Lower leg skin (tissue), 3 donors: ENCODE measurements around the gene ATP5F1D.

ENCODE experiments used
- CTCF ChIP-seq, 3 donors: fragments of 450-650 bp; IDR thresholded peaks; one replicate each; pipeline ENCODE4 v1.5.1; 2016; ENCODE audit warnings: antibody characterized with exemption in 3 of 3, mild to moderate bottlenecking in 3 of 3, moderate library complexity in 2 of 3
- POLR2A ChIP-seq, 2 donors: fragments of 450-650 bp; IDR thresholded peaks; one replicate each; pipeline ENCODE4 v1.6.1; 2016 to 2017; ENCODE audit warnings: antibody characterized with exemption in 2 of 2, mild to moderate bottlenecking in 1 of 2, moderate library complexity in 1 of 2

- TF ChIP-seq CTCF (IDR thresholded peaks at IDR 0.05): no peak
- no peak for TF ChIP-seq POLR2A (IDR thresholded peaks at IDR 0.05)
Measured at GRCh38 chr19:1240925-1241324, 626 bp upstream of the ATP5F1D start.
